Activated CD4-positive, CD25-positive, alpha-beta regulatory T cell treated with anti-CD3 and anti-CD28 coated beads, Interleukin-2, amount 50 U/mL, for 72 hours (primary cell): ENCODE results near the gene PPP1R7.

ENCODE experiments used
- DNase-seq: peaks from one replicate; pipeline ENCODE4 v3.0.0; 2021

Gene PPP1R7

GRCh38 chr2:241141214-241141770, 9.0 kb upstream of the PPP1R7 start:
- no peak for DNase-seq

GRCh38 chr2:241142063-241142462, 8.2 kb upstream of the PPP1R7 start:
- no peak for DNase-seq

- DNase-seq, result no peak
These were observed 7.7 kb upstream of the PPP1R7 start for GRCh38 chr2:241142593-241142992.

- no peak for DNase-seq
These were observed 4.0 kb upstream of the PPP1R7 start for GRCh38 chr2:241146286-241146685.

- no peak for DNase-seq
These were observed 2.9 kb upstream of the PPP1R7 start for GRCh38 chr2:241147336-241147735.

GRCh38 chr2:241148239-241148638, 2.0 kb upstream of the PPP1R7 start:
- DNase-seq, result no peak

- peak; percentile 88 for DNase-seq
These were observed 1.2 kb upstream of the PPP1R7 start, which contains the start of gene PASK for GRCh38 chr2:241148891-241149674. Gene PASK (minus strand): TSS chr2:241149472. CDS start chr2:241143032, 6,440 bp downstream.

- no peak for DNase-seq
These were observed 667 bp upstream of the PPP1R7 start for GRCh38 chr2:241149675-241149924.

GRCh38 chr2:241150660-241151530, 628 bp downstream of the PPP1R7 start:
- DNase-seq, result no peak

GRCh38 chr2:241151934-241152660, 1.8 kb downstream of the PPP1R7 start:
- no peak for DNase-seq

GRCh38 chr2:241153616-241154015, 3.3 kb downstream of the PPP1R7 start:
- no peak for DNase-seq

GRCh38 chr2:241154915-241155314, 4.6 kb downstream of the PPP1R7 start:
- DNase-seq, result no peak

GRCh38 chr2:241155936-241156335, 5.7 kb downstream of the PPP1R7 start:
- DNase-seq, result no peak

- no peak for DNase-seq
These were observed 6.7 kb downstream of the PPP1R7 start for GRCh38 chr2:241156971-241157441.

GRCh38 chr2:241157841-241158545, 7.7 kb downstream of the PPP1R7 start:
- no peak for DNase-seq

GRCh38 chr2:241158546-241158900, 8.3 kb downstream of the PPP1R7 start:
- DNase-seq, result no peak

GRCh38 chr2:241159116-241159515, 8.8 kb downstream of the PPP1R7 start:
- no peak for DNase-seq

- DNase-seq, result no peak
These were observed 10.1 kb downstream of the PPP1R7 start for GRCh38 chr2:241160318-241160717.

GRCh38 chr2:241161646-241162281, 11.5 kb downstream of the PPP1R7 start:
- no peak for DNase-seq

GRCh38 chr2:241163601-241164118, 13.4 kb downstream of the PPP1R7 start:
- DNase-seq, result no peak

- DNase-seq, result no peak
These were observed 18.1 kb downstream of the PPP1R7 start for GRCh38 chr2:241168366-241168765.

- DNase-seq, result no peak
These were observed 23.3 kb downstream of the PPP1R7 start for GRCh38 chr2:241173557-241173956.
